ENCODE measurements around the gene FSTL5.

DNA sequence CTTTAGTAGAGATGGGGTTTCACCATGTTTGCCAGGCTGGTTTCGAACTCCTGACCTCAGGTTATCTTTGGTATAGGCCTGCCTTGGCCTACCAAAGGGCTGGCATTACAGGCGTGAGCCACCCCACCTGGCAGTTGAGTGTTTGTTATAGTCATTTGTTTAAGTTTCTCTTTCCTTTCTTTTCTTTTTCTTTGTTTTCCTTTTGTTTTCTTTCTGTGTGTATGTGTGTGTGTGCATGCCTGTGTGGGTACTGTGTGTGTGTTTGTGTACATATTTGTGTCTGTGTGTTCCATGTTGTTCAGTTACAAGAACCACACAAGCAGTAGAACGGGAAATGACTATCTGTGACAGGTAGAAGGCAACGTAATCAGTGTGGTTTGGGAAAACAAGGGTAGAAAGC is 624.9 kb downstream of the FSTL5 start:
- TF ChIP-seq POLR2AphosphoS5 (IDR thresholded peaks at IDR 0.05; ENCODE audit: borderline replicate concordance, low read depth, low read length) (no peak), EZH2 (IDR thresholded peaks at IDR 0.05) (no peak)
